HG03280 (cell line): ENCODE measurements around the gene AIF1.

ENCODE experiments used
- ATAC-seq: cut with Tn5 transposase; IDR thresholded peaks from one replicate; pipeline ENCODE4 v1.9.1; 2021; ENCODE audit warnings: mild to moderate bottlenecking, moderate library complexity; ENCODE audit not compliant: unreplicated experiment

The AIF1 gene

GRCh38 chr6:31614684-31615578, at the start of gene AIF1:
Gene AIF1, plus strand, starts transcription at chr6:31615234. Its CDS starts 96 bp downstream, at chr6:31615330.
- ATAC-seq, result no peak

- ATAC-seq, result no peak
These were observed 47.3 kb upstream of the AIF1 start for GRCh38 chr6:31567531-31568370.

DNA sequence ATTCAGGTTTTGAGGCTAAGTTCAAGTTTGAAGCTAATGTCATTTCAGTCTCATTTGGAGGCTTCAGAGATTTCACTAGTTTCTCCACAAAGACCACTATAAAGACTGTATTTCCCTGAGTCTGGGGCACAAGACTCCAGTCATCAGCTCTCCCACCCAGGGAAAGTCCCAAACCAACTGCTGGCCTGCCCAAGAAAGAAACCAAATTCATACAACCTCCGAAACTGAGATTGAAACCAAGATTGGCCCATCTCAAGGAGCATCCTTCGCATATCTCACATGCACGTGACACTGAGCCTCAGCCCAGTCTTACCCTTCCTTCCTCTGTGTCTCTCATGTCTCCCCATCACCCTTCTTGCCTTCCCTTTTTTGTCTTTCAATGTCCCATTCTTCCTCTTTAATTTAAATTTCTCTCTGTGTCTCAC, 46.5 kb upstream of the AIF1 start:
- ATAC-seq, result peak; percentile 71

DNA sequence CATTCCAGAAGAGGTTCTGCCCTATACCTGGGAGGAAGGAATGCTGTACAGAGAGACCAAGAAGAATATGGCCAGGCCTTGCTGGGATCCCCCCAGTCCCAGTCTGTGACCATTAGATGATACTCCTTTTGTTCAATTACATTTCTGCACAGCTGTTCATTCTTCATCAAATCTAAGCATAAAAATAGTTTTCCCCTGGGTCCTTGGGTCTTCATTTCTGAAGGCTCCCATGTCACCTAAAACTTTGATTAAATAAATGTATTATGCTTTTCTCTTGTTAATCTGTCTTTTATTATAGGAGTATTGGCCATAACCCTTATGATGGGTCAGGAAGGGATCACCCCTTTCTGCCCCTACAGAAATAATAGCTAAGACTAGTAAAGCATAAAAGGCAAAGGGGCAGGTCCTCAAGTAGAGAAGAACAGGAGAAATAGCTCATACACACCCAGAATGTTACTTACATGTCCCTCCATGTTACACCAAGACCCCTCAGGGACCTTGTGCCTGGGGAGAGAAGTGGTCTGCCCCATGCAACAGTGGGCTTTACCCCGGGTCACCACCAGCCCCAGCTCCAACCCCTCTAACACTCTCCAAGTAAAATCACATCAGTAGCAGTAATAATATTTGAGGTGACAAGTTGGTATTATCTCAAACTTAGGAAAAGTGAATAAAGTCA, 45.0 kb upstream of the AIF1 start:
- ATAC-seq, result no peak

- ATAC-seq, result peak; percentile 55
These were observed 42.8 kb upstream of the AIF1 start, which contains the start of gene LTA for GRCh38 chr6:31572041-31572911. Gene LTA, plus strand, starts transcription at chr6:31572289. Its CDS starts 454 bp downstream, at chr6:31572743.

DNA sequence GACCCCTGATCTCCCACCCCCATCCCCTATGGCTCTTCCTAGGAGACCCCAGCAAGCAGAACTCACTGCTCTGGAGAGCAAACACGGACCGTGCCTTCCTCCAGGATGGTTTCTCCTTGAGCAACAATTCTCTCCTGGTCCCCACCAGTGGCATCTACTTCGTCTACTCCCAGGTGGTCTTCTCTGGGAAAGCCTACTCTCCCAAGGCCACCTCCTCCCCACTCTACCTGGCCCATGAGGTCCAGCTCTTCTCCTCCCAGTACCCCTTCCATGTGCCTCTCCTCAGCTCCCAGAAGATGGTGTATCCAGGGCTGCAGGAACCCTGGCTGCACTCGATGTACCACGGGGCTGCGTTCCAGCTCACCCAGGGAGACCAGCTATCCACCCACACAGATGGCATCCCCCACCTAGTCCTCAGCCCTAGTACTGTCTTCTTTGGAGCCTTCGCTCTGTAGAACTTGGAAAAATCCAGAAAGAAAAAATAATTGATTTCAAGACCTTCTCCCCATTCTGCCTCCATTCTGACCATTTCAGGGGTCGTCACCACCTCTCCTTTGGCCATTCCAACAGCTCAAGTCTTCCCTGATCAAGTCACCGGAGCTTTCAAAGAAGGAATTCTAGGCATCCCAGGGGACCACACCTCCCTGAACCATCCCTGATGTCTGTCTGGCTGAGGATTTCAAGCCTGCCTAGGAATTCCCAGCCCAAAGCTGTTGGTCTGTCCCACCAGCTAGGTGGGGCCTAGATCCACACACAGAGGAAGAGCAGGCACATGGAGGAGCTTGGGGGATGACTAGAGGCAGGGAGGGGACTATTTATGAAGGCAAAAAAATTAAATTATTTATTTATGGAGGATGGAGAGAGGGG, 41.6 kb upstream of the AIF1 start:
- ATAC-seq, result no peak

DNA sequence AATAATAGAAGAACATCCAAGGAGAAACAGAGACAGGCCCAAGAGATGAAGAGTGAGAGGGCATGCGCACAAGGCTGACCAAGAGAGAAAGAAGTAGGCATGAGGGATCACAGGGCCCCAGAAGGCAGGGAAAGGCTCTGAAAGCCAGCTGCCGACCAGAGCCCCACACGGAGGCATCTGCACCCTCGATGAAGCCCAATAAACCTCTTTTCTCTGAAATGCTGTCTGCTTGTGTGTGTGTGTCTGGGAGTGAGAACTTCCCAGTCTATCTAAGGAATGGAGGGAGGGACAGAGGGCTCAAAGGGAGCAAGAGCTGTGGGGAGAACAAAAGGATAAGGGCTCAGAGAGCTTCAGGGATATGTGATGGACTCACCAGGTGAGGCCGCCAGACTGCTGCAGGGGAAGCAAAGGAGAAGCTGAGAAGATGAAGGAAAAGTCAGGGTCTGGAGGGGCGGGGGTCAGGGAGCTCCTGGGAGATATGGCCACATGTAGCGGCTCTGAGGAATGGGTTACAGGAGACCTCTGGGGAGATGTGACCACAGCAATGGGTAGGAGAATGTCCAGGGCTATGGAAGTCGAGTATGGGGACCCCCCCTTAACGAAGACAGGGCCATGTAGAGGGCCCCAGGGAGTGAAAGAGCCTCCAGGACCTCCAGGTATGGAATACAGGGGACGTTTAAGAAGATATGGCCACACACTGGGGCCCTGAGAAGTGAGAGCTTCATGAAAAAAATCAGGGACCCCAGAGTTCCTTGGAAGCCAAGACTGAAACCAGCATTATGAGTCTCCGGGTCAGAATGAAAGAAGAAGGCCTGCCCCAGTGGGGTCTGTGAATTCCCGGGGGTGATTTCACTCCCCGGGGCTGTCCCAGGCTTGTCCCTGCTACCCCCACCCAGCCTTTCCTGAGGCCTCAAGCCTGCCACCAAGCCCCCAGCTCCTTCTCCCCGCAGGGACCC, 40.6 kb upstream of the AIF1 start:
- ATAC-seq, result no peak

GRCh38 chr6:31575335-31575901, 39.6 kb upstream of the AIF1 start, which contains the start of gene TNF:
Gene TNF, plus strand, starts transcription at chr6:31575565. Its CDS starts 177 bp downstream, at chr6:31575742.
- no peak for ATAC-seq

GRCh38 chr6:31575952-31576685, 38.9 kb upstream of the AIF1 start:
- ATAC-seq, result no peak

DNA sequence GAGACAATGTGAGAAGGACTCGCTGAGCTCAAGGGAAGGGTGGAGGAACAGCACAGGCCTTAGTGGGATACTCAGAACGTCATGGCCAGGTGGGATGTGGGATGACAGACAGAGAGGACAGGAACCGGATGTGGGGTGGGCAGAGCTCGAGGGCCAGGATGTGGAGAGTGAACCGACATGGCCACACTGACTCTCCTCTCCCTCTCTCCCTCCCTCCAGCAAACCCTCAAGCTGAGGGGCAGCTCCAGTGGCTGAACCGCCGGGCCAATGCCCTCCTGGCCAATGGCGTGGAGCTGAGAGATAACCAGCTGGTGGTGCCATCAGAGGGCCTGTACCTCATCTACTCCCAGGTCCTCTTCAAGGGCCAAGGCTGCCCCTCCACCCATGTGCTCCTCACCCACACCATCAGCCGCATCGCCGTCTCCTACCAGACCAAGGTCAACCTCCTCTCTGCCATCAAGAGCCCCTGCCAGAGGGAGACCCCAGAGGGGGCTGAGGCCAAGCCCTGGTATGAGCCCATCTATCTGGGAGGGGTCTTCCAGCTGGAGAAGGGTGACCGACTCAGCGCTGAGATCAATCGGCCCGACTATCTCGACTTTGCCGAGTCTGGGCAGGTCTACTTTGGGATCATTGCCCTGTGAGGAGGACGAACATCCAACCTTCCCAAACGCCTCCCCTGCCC, 38.0 kb upstream of the AIF1 start:
- ATAC-seq, result no peak

DNA sequence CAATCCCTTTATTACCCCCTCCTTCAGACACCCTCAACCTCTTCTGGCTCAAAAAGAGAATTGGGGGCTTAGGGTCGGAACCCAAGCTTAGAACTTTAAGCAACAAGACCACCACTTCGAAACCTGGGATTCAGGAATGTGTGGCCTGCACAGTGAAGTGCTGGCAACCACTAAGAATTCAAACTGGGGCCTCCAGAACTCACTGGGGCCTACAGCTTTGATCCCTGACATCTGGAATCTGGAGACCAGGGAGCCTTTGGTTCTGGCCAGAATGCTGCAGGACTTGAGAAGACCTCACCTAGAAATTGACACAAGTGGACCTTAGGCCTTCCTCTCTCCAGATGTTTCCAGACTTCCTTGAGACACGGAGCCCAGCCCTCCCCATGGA, 37.5 kb upstream of the AIF1 start:
- no peak for ATAC-seq

GRCh38 chr6:31578184-31579118, 36.6 kb upstream of the AIF1 start:
- ATAC-seq, result no peak

DNA sequence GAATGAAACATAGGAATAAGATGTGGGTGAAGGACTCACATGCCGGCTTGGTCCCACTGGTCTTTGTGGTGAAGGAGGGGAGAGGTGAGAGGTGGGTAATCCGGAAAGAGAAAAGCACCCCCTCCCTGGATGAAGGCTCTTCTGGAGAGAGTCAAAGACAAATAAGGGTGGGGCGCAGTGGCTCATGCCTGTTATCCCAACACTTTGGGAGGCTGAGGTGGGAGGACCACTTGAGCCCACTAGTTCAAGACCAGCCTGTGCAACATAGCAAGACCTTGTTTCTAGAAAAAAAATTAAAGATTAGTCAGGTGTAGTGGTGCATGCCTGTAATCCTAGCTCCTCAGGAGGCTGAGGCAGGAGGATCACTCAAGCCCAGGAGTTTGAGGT, 35.9 kb upstream of the AIF1 start:
- ATAC-seq, result no peak

DNA sequence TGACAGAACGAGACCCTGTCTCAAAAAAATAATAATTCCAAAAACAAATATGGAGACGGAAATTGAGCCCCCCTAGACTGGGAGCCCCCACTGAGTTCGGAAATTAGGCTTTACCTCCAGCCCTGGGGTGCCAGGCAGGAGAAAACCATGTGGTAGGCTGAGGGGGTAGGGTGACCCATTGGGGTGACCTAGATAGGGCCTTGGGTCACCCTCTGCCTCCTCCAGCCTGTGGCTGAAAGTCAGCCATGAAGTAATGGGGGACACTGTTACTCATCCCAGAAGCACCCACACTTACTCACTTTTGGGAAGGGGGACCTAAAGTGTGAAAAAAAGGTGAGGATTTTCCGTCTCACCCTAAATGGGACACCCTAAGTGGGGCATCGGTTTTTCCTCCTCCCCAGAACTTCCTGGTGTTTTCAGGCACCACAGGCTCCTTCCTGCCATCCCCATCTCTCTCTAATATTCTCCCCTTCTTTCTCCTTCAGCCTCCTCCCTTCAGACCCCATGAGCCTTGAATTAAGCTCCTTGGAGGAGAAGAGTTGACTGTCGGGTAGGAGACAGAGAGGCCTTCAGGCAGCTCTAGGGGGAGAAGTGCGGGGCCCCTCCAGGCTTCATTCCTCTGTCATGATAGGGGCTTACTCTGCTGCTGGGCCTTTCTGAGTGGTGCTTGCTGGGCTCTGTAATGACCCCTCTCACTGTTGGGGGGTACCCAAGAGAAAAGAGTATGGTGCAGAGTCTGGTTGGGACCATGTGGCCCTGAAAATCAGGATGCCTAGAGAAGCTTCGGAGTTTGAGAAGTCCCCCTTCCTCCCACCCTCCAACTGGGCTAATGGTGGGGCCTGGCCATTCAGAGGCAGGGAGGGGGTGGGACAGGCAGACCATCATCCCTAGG, 35.2 kb upstream of the AIF1 start:
- no peak for ATAC-seq

GRCh38 chr6:31580438-31580740, 34.6 kb upstream of the AIF1 start:
- ATAC-seq, result no peak
